ENCODE measurements around the gene RLBP1. TPM values are rescaled to one million over a fixed set of nuclear protein-coding genes. Genes with fewer than 3 reads are reported as not detected.

Gene RLBP1
- total and polyA plus RNA-seq, 4 donors, result not detected

GRCh38 chr15:89226359-89227221 lies 5.2 kb upstream of the RLBP1 start:
- H3K4me3 ChIP-seq, result no peak overlapping the region
- no peaks in the 10 kb centered on the region for H3K9me3 ChIP-seq (ENCODE audit: control insufficient read depth in 4 of 4, insufficient read depth in 3 of 4, low read length in 3 of 4)
- DNase-seq (no peak), ATAC-seq (ENCODE audit: insufficient read depth, low FRiP score) (no peak)
- no peaks in the 10 kb centered on the region for H3K27me3 ChIP-seq (ENCODE audit: control insufficient read depth in 3 of 3, insufficient read depth in 3 of 3, low read length in 2 of 3)
- H3K27ac ChIP-seq (ENCODE audit: low read depth in 1 of 2, low read length in 1 of 2), result no peak overlapping the region
- no peaks in the 10 kb centered on the region for H3K36me3 ChIP-seq (ENCODE audit: control insufficient read depth in 4 of 4, insufficient read depth in 4 of 4, low read length in 4 of 4)
- no peak for TF ChIP-seq CTCF (IDR thresholded peaks at IDR 0.05; ENCODE audit: control extremely low read depth, extremely low read depth)
- WGBS, 2 donors, result 87 to 95% methylated on average over 14 of the region's 14 CpGs
- no peak overlapping the region for H3K9ac ChIP-seq (ENCODE audit: insufficient read depth in 1 of 2, low read length in 2 of 2)
- no peaks in the 10 kb centered on the region for H3K4me1 ChIP-seq (ENCODE audit: control insufficient read depth in 5 of 5, insufficient read depth in 5 of 5, low read length in 5 of 5)

- ATAC-seq (ENCODE audit: insufficient read depth, low FRiP score), result no peak
- no peaks in the 10 kb centered on the region for H3K4me1 ChIP-seq (ENCODE audit: control insufficient read depth in 5 of 5, insufficient read depth in 5 of 5, low read length in 5 of 5)
- DNase-seq, result no peak
Measured at GRCh38 chr15:89225588-89225987, 4.2 kb upstream of the RLBP1 start.

DNA sequence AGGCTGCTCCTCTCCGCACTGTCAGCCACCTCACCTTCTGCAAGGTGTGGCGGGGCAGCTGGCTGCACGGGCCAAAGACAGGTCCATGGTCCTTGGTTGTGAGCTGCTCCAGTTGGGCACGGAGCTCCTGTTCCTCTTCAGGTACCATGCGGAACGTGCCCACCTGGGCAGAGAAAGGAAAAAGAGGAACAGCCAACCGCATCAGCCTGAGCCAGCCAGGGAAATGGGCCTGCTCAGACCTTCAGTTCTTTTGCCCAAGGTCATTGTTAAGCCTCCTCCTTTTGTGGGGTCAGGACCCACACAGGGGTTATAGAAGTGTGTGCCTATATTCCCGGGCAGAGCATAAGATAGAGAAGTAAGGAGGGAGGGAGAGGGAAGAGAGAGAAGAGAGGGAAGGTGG lies 2.8 kb downstream of the RLBP1 start:
- WGBS, 2 donors, result 87 to 88% methylated on average over 8 of the region's 8 CpGs

More at GRCh38 chr15:89225588-89225987, 4.2 kb upstream of the RLBP1 start:
- Histone ChIP-seq H3K27me3 (ENCODE audit: control insufficient read depth in 3 of 3, insufficient read depth in 3 of 3, low read length in 2 of 3) (no peaks in the 10 kb centered on the region), H3K27ac (ENCODE audit: low read depth in 1 of 2, low read length in 1 of 2) (no peak overlapping the region), H3K9ac (ENCODE audit: insufficient read depth in 1 of 2, low read length in 2 of 2) (no peak overlapping the region), H3K9me3 (ENCODE audit: control insufficient read depth in 4 of 4, insufficient read depth in 3 of 4, low read length in 3 of 4) (no peaks in the 10 kb centered on the region), H3K36me3 (ENCODE audit: control insufficient read depth in 4 of 4, insufficient read depth in 4 of 4, low read length in 4 of 4) (no peaks in the 10 kb centered on the region), H3K4me3 (no peak overlapping the region)
- TF ChIP-seq CTCF (IDR thresholded peaks at IDR 0.05; ENCODE audit: control extremely low read depth, extremely low read depth), result no peak
- 93 to 99% methylated on average over 5 of the region's 5 CpGs for WGBS, 2 donors

More for the DNA sequence above, 2.8 kb downstream of the RLBP1 start:
- no peak overlapping the region for H3K27ac ChIP-seq (ENCODE audit: low read depth in 1 of 2, low read length in 1 of 2)
- no peaks in the 10 kb centered on the region for H3K27me3 ChIP-seq (ENCODE audit: control insufficient read depth in 3 of 3, insufficient read depth in 3 of 3, low read length in 2 of 3)
- no peak for DNase-seq
- ATAC-seq (ENCODE audit: insufficient read depth, low FRiP score), result no peak
- no peak for TF ChIP-seq CTCF (IDR thresholded peaks at IDR 0.05; ENCODE audit: control extremely low read depth, extremely low read depth)
- H3K36me3 ChIP-seq (ENCODE audit: control insufficient read depth in 4 of 4, insufficient read depth in 4 of 4, low read length in 4 of 4), result no peaks in the 10 kb centered on the region
- no peaks in the 10 kb centered on the region for H3K9me3 ChIP-seq (ENCODE audit: control insufficient read depth in 4 of 4, insufficient read depth in 3 of 4, low read length in 3 of 4)
- no peak overlapping the region for H3K9ac ChIP-seq (ENCODE audit: insufficient read depth in 1 of 2, low read length in 2 of 2)
- H3K4me1 ChIP-seq (ENCODE audit: control insufficient read depth in 5 of 5, insufficient read depth in 5 of 5, low read length in 5 of 5), result no peaks in the 10 kb centered on the region
- H3K4me3 ChIP-seq, result no peak overlapping the region

Measured in lung (tissue), 12 donors.